ENCODE data around the gene C6orf47.

DNA sequence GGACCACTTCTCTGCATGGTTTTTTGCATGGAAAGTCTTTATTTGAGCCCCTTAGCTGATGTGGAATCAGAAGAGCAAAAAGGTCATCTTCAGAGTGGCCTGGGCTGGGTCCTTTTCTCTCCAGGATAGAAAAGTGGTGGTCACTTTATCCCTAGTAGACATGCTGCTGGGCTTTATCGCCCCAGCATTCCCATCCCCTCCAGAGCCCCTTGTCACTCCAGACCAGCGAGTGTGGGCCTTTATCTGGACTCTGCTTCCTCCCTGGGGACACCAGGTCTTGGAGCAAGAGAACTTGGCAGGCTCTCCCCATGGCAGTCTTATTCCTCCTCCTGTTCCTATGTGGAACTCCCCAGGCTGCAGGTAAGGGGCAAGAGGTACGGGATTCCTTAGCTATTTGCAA lies 46.0 kb upstream of the C6orf47 start, which contains the start of gene LY6G6F:
- TF ChIP-seq, protein P1, sequence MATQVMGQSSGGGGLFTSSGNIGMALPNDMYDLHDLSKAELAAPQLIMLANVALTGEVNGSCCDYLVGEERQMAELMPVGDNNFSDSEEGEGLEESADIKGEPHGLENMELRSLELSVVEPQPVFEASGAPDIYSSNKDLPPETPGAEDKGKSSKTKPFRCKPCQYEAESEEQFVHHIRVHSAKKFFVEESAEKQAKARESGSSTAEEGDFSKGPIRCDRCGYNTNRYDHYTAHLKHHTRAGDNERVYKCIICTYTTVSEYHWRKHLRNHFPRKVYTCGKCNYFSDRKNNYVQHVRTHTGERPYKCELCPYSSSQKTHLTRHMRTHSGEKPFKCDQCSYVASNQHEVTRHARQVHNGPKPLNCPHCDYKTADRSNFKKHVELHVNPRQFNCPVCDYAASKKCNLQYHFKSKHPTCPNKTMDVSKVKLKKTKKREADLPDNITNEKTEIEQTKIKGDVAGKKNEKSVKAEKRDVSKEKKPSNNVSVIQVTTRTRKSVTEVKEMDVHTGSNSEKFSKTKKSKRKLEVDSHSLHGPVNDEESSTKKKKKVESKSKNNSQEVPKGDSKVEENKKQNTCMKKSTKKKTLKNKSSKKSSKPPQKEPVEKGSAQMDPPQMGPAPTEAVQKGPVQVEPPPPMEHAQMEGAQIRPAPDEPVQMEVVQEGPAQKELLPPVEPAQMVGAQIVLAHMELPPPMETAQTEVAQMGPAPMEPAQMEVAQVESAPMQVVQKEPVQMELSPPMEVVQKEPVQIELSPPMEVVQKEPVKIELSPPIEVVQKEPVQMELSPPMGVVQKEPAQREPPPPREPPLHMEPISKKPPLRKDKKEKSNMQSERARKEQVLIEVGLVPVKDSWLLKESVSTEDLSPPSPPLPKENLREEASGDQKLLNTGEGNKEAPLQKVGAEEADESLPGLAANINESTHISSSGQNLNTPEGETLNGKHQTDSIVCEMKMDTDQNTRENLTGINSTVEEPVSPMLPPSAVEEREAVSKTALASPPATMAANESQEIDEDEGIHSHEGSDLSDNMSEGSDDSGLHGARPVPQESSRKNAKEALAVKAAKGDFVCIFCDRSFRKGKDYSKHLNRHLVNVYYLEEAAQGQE (IDR thresholded peaks at IDR 0.05; ENCODE audit: borderline replicate concordance) = no peak
- no peak for TF ChIP-seq POLR2AphosphoS5 (IDR thresholded peaks at IDR 0.05)
- no peak for TF ChIP-seq RAD21 (conservative IDR thresholded peaks at IDR 0.05)
- TF ChIP-seq, protein P2, sequence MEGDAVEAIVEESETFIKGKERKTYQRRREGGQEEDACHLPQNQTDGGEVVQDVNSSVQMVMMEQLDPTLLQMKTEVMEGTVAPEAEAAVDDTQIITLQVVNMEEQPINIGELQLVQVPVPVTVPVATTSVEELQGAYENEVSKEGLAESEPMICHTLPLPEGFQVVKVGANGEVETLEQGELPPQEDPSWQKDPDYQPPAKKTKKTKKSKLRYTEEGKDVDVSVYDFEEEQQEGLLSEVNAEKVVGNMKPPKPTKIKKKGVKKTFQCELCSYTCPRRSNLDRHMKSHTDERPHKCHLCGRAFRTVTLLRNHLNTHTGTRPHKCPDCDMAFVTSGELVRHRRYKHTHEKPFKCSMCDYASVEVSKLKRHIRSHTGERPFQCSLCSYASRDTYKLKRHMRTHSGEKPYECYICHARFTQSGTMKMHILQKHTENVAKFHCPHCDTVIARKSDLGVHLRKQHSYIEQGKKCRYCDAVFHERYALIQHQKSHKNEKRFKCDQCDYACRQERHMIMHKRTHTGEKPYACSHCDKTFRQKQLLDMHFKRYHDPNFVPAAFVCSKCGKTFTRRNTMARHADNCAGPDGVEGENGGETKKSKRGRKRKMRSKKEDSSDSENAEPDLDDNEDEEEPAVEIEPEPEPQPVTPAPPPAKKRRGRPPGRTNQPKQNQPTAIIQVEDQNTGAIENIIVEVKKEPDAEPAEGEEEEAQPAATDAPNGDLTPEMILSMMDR (IDR thresholded peaks at IDR 0.05; ENCODE audit: poor library complexity, severe bottlenecking) = no peak
- no peak for TF ChIP-seq MXI1 (conservative IDR thresholded peaks at IDR 0.05; ENCODE audit: poor library complexity, severe bottlenecking)

Measured in neural cell (in vitro differentiated cells).